ENCODE measurements around the gene CCDC40. TPM values are rescaled to one million over a fixed set of nuclear protein-coding genes. Genes with fewer than 3 reads are reported as not detected.
A peak's percentile ranks its signal among the peaks of the same experiment; 100 is the strongest.

The CCDC40 gene
- total and polyA plus RNA-seq, 8 donors: 0.61 to 56.2 (median 3.8) TPM

DNA sequence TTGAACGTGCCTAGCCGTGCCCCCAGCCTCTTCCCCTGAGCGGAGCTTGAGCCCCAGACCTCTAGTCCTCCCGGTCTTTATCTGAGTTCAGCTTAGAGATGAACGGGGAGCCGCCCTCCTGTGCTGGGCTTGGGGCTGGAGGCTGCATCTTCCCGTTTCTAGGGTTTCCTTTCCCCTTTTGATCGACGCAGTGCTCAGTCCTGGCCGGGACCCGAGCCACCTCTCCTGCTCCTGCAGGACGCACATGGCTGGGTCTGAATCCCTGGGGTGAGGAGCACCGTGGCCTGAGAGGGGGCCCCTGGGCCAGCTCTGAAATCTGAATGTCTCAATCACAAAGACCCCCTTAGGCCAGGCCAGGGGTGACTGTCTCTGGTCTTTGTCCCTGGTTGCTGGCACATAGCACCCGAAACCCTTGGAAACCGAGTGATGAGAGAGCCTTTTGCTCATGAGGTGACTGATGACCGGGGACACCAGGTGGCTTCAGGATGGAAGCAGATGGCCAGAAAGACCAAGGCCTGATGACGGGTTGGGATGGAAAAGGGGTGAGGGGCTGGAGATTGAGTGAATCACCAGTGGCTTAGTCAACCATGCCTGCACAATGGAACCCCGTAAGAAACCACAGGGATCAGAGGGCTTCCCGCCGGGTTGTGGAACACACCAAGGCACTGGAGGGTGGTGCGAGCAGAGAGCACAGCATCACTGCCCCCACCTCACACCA, 65.7 kb downstream of the CCDC40 start:
- Histone ChIP-seq H3K27ac (peak overlapping the region; percentile 78 to 90 (median 88)), H3K27me3 (no peaks in the 10 kb centered on the region), H3K36me3 (peaks cover 0 to 6% (median under 1%) of the 10 kb centered on the region in 4 donors), H3K4me3 (peak overlapping the region; percentile 67 to 79 (median 71)), H3K4me1 (peaks cover 7 to 30% (median 13%) of the 10 kb centered on the region in 4 donors), H3K9me3 (no peaks in the 10 kb centered on the region)
- TF ChIP-seq POLR2AphosphoS5 (IDR thresholded peaks at IDR 0.05) (no peak), EP300 (IDR thresholded peaks at IDR 0.05) (no peak), POLR2A (IDR thresholded peaks at IDR 0.05) (no peak)
- TF ChIP-seq, protein P1, sequence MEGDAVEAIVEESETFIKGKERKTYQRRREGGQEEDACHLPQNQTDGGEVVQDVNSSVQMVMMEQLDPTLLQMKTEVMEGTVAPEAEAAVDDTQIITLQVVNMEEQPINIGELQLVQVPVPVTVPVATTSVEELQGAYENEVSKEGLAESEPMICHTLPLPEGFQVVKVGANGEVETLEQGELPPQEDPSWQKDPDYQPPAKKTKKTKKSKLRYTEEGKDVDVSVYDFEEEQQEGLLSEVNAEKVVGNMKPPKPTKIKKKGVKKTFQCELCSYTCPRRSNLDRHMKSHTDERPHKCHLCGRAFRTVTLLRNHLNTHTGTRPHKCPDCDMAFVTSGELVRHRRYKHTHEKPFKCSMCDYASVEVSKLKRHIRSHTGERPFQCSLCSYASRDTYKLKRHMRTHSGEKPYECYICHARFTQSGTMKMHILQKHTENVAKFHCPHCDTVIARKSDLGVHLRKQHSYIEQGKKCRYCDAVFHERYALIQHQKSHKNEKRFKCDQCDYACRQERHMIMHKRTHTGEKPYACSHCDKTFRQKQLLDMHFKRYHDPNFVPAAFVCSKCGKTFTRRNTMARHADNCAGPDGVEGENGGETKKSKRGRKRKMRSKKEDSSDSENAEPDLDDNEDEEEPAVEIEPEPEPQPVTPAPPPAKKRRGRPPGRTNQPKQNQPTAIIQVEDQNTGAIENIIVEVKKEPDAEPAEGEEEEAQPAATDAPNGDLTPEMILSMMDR (IDR thresholded peaks at IDR 0.05): no peak
- WGBS, 5 donors: 31 to 43% (median 35%) methylated on average over 15 to 21 of the region's 21 CpGs
- intact Hi-C loops (cut with DNase I; ENCODE audit: low total_unique reads): no loop called here
- no peak for DNase-seq

DNA sequence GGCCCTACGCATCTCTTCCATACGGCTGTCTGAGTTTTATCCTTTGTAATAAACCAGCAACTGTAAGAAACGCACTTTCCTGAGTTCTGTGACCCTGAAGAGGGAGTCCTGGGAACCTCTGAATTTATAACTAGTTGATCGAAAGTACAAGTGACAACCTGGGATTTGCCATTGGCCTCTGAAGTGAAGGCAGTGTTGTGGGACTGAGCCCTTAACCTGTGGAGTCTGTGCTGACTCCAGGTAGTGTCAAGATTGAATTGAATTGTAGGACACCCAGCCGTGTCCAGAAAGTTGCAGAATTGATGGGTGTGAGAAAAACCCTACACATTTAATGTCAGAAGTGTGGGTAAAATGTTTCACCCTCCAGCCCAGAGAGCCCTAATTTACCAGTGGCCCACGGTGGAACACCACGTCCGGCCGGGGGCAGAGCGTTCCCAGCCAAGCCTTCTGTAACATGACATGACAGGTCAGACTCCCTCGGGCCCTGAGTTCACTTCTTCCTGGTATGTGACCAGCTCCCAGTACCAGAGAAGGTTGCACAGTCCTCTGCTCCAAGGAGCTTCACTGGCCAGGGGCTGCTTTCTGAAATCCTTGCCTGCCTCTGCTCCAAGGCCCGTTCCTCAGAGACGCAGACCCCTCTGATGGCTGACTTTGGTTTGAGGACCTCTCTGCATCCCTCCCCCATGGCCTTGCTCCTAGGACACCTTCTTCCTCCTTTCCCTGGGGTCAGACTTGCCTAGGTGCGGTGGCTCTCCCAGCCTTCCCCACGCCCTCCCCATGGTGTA, 66.4 kb downstream of the CCDC40 start:
- Histone ChIP-seq H3K27me3 (no peaks in the 10 kb centered on the region), H3K4me3 (peak overlapping the region in 2 of 4 donors; percentile 67 to 79), H3K4me1 (peaks cover 7 to 30% (median 13%) of the 10 kb centered on the region in 4 donors), H3K36me3 (peaks cover 0 to 14% (median 3%) of the 10 kb centered on the region in 4 donors), H3K27ac (no peak overlapping the region), H3K9me3 (no peaks in the 10 kb centered on the region)
- TF ChIP-seq POLR2A (IDR thresholded peaks at IDR 0.05) (no peak), EP300 (IDR thresholded peaks at IDR 0.05) (no peak), POLR2AphosphoS5 (IDR thresholded peaks at IDR 0.05) (no peak)
- TF ChIP-seq, protein P1 (IDR thresholded peaks at IDR 0.05): no peak
- WGBS, 5 donors: 80 to 92% (median 87%) methylated on average over 9 to 15 of the region's 15 CpGs
- DNase-seq: peak in 1 of 2 donors; percentile 6
- intact Hi-C loops (cut with DNase I; ENCODE audit: low total_unique reads): no loop called here

DNA sequence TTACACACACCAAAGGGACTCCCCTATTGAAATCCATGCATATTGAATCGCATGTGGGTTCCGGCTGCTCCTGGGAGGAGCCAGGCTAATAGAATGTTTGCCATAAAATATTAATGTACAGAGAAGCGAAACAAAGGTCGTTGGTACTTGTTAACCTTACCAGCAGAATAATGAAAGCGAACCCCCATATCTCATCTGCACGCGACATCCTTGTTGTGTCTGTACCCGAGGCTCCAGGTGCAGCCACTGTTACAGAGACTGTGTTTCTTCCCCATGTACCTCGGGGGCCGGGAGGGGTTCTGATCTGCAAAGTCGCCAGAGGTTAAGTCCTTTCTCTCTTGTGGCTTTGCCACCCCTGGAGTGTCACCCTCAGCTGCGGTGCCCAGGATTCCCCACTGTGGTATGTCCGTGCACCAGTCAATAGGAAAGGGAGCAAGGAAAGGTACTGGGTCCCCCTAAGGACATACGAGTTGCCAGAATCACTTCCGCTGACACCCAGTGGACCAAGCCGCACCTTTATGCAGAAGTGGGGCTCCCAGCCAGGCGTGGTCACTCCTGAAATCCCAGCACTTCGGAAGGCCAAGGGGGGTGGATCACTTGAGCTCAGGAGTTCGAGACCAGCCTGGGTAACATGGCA, 67.1 kb downstream of the CCDC40 start:
- Histone ChIP-seq H3K4me1 (peaks cover 7 to 30% (median 13%) of the 10 kb centered on the region in 4 donors), H3K4me3 (no peak overlapping the region), H3K36me3 (peaks cover 0 to 21% (median 6%) of the 10 kb centered on the region in 4 donors), H3K27ac (no peak overlapping the region), H3K9me3 (no peaks in the 10 kb centered on the region), H3K27me3 (no peaks in the 10 kb centered on the region)
- DNase-seq: peak in 1 of 2 donors; percentile 2
- 82 to 90% (median 87%) methylated on average over 16 to 19 of the region's 19 CpGs for WGBS, 5 donors
- intact Hi-C loops (cut with DNase I; ENCODE audit: low total_unique reads): no loop called here
- no peak for TF ChIP-seq EP300 (IDR thresholded peaks at IDR 0.05)
- no peak for TF ChIP-seq POLR2A (IDR thresholded peaks at IDR 0.05)
- TF ChIP-seq, protein P1 (IDR thresholded peaks at IDR 0.05): no peak
- no peak for TF ChIP-seq POLR2AphosphoS5 (IDR thresholded peaks at IDR 0.05)

DNA sequence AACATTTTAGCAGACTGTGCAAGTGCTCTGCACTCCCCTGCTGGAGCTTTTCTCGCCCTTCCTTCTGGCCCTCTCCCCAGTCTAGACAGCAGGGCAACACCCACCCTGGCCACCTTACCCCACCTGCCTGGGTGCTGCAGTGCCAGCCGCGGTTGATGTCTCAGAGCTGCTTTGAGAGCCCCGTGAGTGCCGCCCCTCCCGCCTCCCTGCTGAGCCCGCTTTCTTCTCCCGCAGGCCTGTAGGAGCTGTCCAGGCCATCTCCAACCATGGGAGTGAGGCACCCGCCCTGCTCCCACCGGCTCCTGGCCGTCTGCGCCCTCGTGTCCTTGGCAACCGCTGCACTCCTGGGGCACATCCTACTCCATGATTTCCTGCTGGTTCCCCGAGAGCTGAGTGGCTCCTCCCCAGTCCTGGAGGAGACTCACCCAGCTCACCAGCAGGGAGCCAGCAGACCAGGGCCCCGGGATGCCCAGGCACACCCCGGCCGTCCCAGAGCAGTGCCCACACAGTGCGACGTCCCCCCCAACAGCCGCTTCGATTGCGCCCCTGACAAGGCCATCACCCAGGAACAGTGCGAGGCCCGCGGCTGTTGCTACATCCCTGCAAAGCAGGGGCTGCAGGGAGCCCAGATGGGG, 68.0 kb downstream of the CCDC40 start:
- intact Hi-C loops (cut with DNase I; ENCODE audit: low total_unique reads): no loop called here
- peaks cover 0 to 28% (median 11%) of the 10 kb centered on the region in 4 donors for H3K36me3 ChIP-seq
- 55 to 77% (median 57%) methylated on average over 15 to 26 of the region's 26 CpGs for WGBS, 5 donors
- DNase-seq: peak in 1 of 2 donors; percentile 73
- H3K4me1 ChIP-seq: peaks cover 7 to 30% (median 13%) of the 10 kb centered on the region in 4 donors
- H3K9me3 ChIP-seq: no peaks in the 10 kb centered on the region
- no peak overlapping the region for H3K4me3 ChIP-seq
- TF ChIP-seq POLR2A (IDR thresholded peaks at IDR 0.05): no peak
- no peak for TF ChIP-seq EP300 (IDR thresholded peaks at IDR 0.05)
- TF ChIP-seq, protein P1 (IDR thresholded peaks at IDR 0.05): no peak
- no peak for TF ChIP-seq POLR2AphosphoS5 (IDR thresholded peaks at IDR 0.05)
- no peak overlapping the region for H3K27ac ChIP-seq
- H3K27me3 ChIP-seq: no peaks in the 10 kb centered on the region

Measured in stomach (tissue), 9 donors.